ENCODE measurements around the gene CRABP2. TPM values are rescaled to one million over a fixed set of nuclear protein-coding genes. Genes with fewer than 3 reads are reported as not detected.
A peak's percentile ranks its signal among the peaks of the same experiment; 100 is the strongest.

The CRABP2 gene
- total and polyA plus RNA-seq, 2 of the 13 experiments (the other 11 are each of a cell fraction or from before 2014, with no cell fraction given) = 0.40 to 0.60 TPM

DNA sequence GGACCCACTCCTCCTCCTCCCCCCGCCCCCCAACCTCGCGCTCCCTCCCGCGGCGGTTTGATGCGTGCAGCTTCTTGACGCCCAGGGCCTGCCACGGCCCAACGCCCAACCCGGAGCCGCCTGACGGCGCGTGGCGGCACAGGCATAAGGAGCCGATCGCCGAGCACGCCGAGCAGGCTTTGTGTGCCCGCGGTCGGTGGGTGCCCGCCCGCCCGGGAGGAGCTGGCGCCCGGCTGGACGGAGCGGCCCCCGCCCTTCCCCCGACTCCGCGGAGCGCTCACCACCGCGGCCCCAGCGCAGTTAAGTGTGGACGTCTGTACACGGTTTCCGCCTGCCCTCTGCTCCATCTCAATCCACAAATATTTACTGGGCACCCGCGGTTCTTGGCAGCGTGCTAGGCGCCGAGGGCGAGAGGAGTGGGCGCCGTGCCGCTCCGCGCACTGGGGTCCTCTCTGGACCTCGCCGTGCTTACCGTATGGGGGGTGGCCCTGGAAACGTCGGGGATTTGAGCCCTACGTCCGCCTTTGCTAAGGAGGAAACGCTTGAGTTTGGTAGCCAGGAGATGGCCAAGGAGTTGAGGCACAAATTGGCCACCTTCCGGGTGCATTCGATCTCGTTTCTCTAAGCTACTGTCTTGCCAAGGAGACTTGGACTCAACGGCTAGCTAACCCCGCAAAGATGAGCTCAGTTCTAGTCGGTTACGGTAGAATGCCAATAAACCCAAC, 46.5 kb upstream of the CRABP2 start (continued):
- TF ChIP-seq, protein P1, sequence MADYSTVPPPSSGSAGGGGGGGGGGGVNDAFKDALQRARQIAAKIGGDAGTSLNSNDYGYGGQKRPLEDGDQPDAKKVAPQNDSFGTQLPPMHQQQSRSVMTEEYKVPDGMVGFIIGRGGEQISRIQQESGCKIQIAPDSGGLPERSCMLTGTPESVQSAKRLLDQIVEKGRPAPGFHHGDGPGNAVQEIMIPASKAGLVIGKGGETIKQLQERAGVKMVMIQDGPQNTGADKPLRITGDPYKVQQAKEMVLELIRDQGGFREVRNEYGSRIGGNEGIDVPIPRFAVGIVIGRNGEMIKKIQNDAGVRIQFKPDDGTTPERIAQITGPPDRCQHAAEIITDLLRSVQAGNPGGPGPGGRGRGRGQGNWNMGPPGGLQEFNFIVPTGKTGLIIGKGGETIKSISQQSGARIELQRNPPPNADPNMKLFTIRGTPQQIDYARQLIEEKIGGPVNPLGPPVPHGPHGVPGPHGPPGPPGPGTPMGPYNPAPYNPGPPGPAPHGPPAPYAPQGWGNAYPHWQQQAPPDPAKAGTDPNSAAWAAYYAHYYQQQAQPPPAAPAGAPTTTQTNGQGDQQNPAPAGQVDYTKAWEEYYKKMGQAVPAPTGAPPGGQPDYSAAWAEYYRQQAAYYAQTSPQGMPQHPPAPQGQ (CRISPR knock-in tag; IDR thresholded peaks at IDR 0.05; ENCODE audit: borderline replicate concordance) = no peak
- TF ChIP-seq MBNL3 (CRISPR knock-in tag; conservative IDR thresholded peaks at IDR 0.05) = no peak
- TF ChIP-seq, protein P2, sequence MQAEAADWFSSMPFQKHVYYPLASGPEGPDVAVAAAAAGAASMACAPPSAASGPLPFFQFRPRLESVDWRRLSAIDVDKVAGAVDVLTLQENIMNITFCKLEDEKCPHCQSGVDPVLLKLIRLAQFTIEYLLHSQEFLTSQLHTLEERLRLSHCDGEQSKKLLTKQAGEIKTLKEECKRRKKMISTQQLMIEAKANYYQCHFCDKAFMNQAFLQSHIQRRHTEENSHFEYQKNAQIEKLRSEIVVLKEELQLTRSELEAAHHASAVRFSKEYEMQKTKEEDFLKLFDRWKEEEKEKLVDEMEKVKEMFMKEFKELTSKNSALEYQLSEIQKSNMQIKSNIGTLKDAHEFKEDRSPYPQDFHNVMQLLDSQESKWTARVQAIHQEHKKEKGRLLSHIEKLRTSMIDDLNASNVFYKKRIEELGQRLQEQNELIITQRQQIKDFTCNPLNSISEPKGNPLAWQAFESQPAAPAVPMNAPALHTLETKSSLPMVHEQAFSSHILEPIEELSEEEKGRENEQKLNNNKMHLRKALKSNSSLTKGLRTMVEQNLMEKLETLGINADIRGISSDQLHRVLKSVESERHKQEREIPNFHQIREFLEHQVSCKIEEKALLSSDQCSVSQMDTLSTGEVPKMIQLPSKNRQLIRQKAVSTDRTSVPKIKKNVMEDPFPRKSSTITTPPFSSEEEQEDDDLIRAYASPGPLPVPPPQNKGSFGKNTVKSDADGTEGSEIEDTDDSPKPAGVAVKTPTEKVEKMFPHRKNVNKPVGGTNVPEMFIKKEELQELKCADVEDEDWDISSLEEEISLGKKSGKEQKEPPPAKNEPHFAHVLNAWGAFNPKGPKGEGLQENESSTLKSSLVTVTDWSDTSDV (CRISPR knock-in tag; IDR thresholded peaks at IDR 0.05) = peak; percentile 79; the same call in 1 of the 2 replicates
- no peak; the same call in 1 of the 2 replicates for TF ChIP-seq MED1 (CRISPR knock-in tag; IDR thresholded peaks at IDR 0.05)
- TF ChIP-seq FOXC1 (CRISPR knock-in tag; IDR thresholded peaks at IDR 0.05; ENCODE audit: borderline replicate concordance) = peak; percentile 85
- TF ChIP-seq ZC3H4 (CRISPR knock-in tag; IDR thresholded peaks at IDR 0.05; ENCODE audit: borderline replicate concordance) = no peak
- TF ChIP-seq ZNF839 (CRISPR knock-in tag; IDR thresholded peaks at IDR 0.05; ENCODE audit: borderline replicate concordance) = peak; percentile 34; the same call in 1 of the 2 replicates
- TF ChIP-seq, protein P3, sequence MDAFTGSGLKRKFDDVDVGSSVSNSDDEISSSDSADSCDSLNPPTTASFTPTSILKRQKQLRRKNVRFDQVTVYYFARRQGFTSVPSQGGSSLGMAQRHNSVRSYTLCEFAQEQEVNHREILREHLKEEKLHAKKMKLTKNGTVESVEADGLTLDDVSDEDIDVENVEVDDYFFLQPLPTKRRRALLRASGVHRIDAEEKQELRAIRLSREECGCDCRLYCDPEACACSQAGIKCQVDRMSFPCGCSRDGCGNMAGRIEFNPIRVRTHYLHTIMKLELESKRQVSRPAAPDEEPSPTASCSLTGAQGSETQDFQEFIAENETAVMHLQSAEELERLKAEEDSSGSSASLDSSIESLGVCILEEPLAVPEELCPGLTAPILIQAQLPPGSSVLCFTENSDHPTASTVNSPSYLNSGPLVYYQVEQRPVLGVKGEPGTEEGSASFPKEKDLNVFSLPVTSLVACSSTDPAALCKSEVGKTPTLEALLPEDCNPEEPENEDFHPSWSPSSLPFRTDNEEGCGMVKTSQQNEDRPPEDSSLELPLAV (CRISPR knock-in tag; conservative IDR thresholded peaks at IDR 0.05; ENCODE audit: low read depth) = 0 out of 2 replicates have a peak, but pooled peaks have one; percentile 79
- TF ChIP-seq ZFP36L2 (CRISPR knock-in tag; IDR thresholded peaks at IDR 0.05) = no peak
- TF ChIP-seq KLF15 (CRISPR knock-in tag; IDR thresholded peaks at IDR 0.05; ENCODE audit: borderline replicate concordance) = 0 out of 2 replicates have a peak, but pooled peaks have one; percentile 56
- TF ChIP-seq ETV5 (CRISPR knock-in tag; IDR thresholded peaks at IDR 0.05; ENCODE audit: borderline replicate concordance) = no peak
- TF ChIP-seq, protein P4, sequence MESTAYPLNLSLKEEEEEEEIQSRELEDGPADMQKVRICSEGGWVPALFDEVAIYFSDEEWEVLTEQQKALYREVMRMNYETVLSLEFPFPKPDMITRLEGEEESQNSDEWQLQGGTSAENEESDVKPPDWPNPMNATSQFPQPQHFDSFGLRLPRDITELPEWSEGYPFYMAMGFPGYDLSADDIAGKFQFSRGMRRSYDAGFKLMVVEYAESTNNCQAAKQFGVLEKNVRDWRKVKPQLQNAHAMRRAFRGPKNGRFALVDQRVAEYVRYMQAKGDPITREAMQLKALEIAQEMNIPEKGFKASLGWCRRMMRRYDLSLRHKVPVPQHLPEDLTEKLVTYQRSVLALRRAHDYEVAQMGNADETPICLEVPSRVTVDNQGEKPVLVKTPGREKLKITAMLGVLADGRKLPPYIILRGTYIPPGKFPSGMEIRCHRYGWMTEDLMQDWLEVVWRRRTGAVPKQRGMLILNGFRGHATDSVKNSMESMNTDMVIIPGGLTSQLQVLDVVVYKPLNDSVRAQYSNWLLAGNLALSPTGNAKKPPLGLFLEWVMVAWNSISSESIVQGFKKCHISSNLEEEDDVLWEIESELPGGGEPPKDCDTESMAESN (CRISPR knock-in tag; conservative IDR thresholded peaks at IDR 0.05) = peak; percentile 71; the same call in 1 of the 2 replicates
- no peak; the same call in 1 of the 2 replicates for TF ChIP-seq NCOA2 (CRISPR knock-in tag; IDR thresholded peaks at IDR 0.05)
- TF ChIP-seq DR1 (CRISPR knock-in tag; IDR thresholded peaks at IDR 0.05) = 0 out of 2 replicates have a peak, but pooled peaks have one; percentile 11
- TF ChIP-seq ZNF383 (CRISPR knock-in tag; IDR thresholded peaks at IDR 0.05; ENCODE audit: borderline replicate concordance) = peak; percentile 62; the same call in 1 of the 2 replicates
- no peak for TF ChIP-seq ZFP1 (CRISPR knock-in tag; IDR thresholded peaks at IDR 0.05)
- TF ChIP-seq CBFB (CRISPR knock-in tag; IDR thresholded peaks at IDR 0.05) = peak; percentile 75
- no peak for TF ChIP-seq KLF9 (CRISPR knock-in tag; IDR thresholded peaks at IDR 0.05; ENCODE audit: low read depth)
- TF ChIP-seq, protein P5, sequence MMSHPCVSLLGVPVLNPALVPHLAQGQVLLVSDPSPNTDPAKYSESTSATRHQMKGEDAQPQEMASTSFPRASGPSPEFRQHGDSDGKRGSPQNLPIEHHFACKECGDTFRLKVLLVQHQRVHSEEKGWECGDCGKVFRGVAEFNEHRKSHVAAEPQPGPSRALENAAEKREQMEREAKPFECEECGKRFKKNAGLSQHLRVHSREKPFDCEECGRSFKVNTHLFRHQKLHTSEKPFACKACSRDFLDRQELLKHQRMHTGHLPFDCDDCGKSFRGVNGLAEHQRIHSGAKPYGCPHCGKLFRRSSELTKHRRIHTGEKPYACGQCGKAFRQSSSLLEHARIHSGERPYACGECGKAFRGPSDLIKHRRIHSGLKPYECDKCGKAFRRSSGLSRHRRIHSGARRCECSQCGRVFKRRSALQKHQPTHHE (CRISPR knock-in tag; IDR thresholded peaks at IDR 0.05; ENCODE audit: borderline replicate concordance) = 0 out of 2 replicates have a peak, but pooled peaks have one; percentile 60
- peak; percentile 83 for TF ChIP-seq NFYB (CRISPR knock-in tag; IDR thresholded peaks at IDR 0.05)
